Mammary epithelial cell (primary cell): ENCODE results near the gene PAX2.

ENCODE experiments used
- CTCF ChIP-seq, 2 donors: IDR thresholded peaks in 1 of 2; conservative IDR thresholded peaks in 1 of 2; 2 replicates each; pipeline ENCODE4 v1.5.1; 2011 to 2012; ENCODE audit warnings: inconsistent platforms in 2 of 2, low read length in 2 of 2, mild to moderate bottlenecking in 2 of 2, control low read depth in 1 of 2, low read depth in 1 of 2; ENCODE audit not compliant: insufficient read depth in 1 of 2; ENCODE audit errors: extremely low read depth in 1 of 2
- EZH2 ChIP-seq: IDR thresholded peaks from 2 replicates; pipeline ENCODE4 v1.6.1; 2012; ENCODE audit warnings: low read length, inconsistent platforms, borderline replicate concordance

- TF ChIP-seq CTCF (conservative IDR thresholded peaks at IDR 0.05 in 1 of 2, IDR thresholded peaks at IDR 0.05 in 1 of 2; ENCODE audit: extremely low read depth in 1 of 2, insufficient read depth in 1 of 2, low read depth in 1 of 2, low read length in 2 of 2) = no peak
- TF ChIP-seq EZH2 = no peak
Observed at GRCh38 chr10:100773646-100774045, 28.3 kb downstream of the PAX2 start.
